ENCODE data around the gene C22orf23.

DNA sequence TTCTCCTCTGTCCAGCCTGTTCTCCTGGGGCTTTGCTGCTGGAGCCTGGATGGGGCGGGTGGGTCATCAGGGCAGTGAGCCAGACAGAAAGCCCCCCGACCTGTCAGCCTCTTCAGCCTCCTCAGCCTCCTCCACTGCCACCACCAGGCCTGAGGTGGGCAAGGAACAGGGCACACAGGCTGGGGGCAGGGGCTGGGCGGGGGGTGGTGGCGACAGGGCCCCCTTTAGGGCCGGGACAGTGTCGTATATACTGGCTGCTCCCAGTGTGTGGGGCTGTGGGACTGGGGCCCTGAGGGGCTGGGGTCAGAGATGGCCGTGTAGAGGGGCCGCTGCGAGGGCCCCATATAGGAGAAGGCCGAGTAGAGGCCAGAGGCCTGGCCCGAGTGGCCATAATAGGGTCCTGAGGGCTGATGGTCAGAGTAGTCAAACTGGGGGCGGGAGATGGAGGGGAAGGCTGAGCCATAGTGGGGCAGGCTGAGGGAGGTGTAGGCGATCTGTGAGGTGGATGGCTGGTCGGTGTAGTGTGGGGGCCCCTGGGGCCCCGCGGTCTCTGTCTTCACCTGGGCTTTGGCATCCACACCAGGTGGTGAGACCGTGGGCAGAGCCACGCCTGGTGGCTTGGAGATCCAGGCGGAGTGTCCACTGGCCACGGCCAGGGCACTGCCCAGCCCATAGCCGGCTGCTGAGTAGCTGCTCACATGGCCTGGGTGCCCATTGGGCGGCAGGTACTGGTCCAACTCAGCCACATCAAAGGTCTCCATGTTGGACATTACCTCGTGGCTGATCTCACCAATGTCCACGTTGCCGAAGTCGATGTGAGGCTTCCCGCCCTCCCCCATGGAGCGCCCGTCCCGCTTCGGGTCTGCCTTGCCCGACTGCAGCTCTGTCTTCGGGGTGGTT is 20.1 kb upstream of the C22orf23 start:
- TF ChIP-seq CTCF (IDR thresholded peaks at IDR 0.05) (no peak), EP300 (IDR thresholded peaks at IDR 0.05) (no peak)

Data from tibial nerve (tissue), 4 donors.